Esophagus muscularis mucosa (tissue), 4 donors: ENCODE measurements around the gene ADAM22.

Experiments used
- CTCF ChIP-seq, 3 experiments: fragments of 200-600 bp in 2 of 3; fragments of 450-650 bp in 1 of 3; sonication (generic) in 2 of 3; IDR thresholded peaks; one replicate each; pipeline ENCODE4 v1.5.1; 2017 to 2019; ENCODE audit warnings: antibody characterized with exemption in 3 of 3, mild to moderate bottlenecking in 2 of 3, moderate library complexity in 1 of 3
- EP300 ChIP-seq: sonication (generic); formaldehyde crosslinking; IDR thresholded peaks from one replicate; pipeline ENCODE4 v1.6.1; 2017; ENCODE audit warnings: antibody characterized with exemption
- POLR2A ChIP-seq: fragments of 450-650 bp; IDR thresholded peaks from one replicate; pipeline ENCODE4 v1.6.1; 2017; ENCODE audit warnings: antibody characterized with exemption, moderate library complexity, mild to moderate bottlenecking, low read depth
- POLR2AphosphoS5 ChIP-seq, 2 donors: sonication (generic); formaldehyde crosslinking; IDR thresholded peaks; one replicate each; pipeline ENCODE4 v1.6.1; 2017; ENCODE audit warnings: antibody characterized with exemption in 2 of 2

GRCh38 chr7:88014581-88014980, 80.5 kb downstream of the ADAM22 start:
- no peak for TF ChIP-seq CTCF (IDR thresholded peaks at IDR 0.05)
- no peak for TF ChIP-seq EP300
- no peak for TF ChIP-seq POLR2AphosphoS5 (IDR thresholded peaks at IDR 0.05)
- TF ChIP-seq POLR2A, result no peak
